Melanocyte of skin (primary cell): ENCODE data around the gene ASPN. TPM values are rescaled to one million over a fixed set of nuclear protein-coding genes. Genes with fewer than 3 reads are reported as not detected.

Source experiments
- small RNA-seq, 2 donors: library from RNA; depleted of rRNA; stranded (forward); fragments of <200 nt; gene quantifications; one replicate each; pipeline ENCODE3, GENCODE V24; 2012
- total RNA-seq, 2 donors: library from RNA; depleted of rRNA; stranded (reverse); fragments of >200 nt; gene quantifications; 2 replicates each; pipeline ENCODE4 v1.2.3, GENCODE V29; 2012

ASPN gene
- not detected for total RNA-seq

DNA sequence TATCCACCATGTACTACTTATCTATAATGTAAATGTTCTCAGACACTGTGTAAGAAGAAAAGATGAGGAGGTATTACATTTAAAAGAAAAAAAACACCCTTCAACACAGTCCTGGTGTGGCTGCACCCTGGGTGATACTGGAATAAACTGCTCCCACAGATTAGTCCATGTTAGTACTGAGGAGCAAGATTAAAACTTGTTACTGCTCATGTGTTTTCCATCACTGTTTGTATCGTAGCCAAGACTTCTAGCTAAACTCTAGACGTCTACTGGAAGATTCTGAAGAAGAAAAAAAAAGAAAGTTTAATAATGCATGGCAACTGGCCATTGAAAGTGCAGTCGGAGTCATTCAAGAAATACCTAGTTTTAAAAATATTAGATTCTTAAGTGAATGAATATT is at the start of gene ASPN:
Gene ASPN (minus strand): TSS at position 178 of the 400 bp plus-strand sequence.

DNA sequence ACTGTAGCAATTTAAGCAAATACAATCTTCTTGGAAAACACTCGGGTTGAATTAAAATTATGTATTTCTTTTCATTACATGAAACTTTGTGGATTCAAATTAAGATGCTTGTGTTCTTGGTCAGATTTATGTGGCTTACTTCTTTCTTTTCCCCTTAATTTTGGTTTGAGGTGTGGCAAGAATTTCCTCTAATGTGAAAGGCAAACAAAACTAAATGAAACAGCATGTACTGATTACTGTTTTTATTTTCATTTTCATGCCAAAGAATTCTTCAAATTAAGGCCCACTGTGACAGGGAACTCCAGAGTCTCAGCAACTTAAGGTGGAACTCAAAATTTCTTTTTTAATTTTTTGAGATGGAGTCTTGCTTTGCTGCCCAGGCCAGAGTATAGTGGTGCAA is 58.0 kb downstream of the ASPN start, which contains the start of gene OMD:
Gene OMD (minus strand): TSS at position 132 of the 400 bp plus-strand sequence. CDS start 6,913 bp downstream, outside the sequence.

Small RNA genes within 50 kb of the gene (small RNA-seq; reads per million reads assigned to genes)
- 0 reads per million in 2 donors for gene MIR4670

Other genes starting within 250 kb of the ASPN start
- 100 to 1,000 TPM; 142 to 201 TPM for gene IARS1, start 188.8 kb downstream of the ASPN start, total RNA-seq
- 10 to 100 TPM; 16.9 to 31.3 TPM for gene NOL8, start 157.2 kb downstream of the ASPN start, total RNA-seq
- 1 to 10 TPM; 5.5 to 6.3 TPM for gene CENPP, start 156.6 kb downstream of the ASPN start, total RNA-seq
- not detected for gene OGN, start 77.9 kb downstream of the ASPN start, total RNA-seq
- not detected for gene OMD, start 58.0 kb downstream of the ASPN start, total RNA-seq
- not detected for gene ECM2, start 53.5 kb upstream of the ASPN start, total RNA-seq
- 10 to 100 TPM; 13.8 to 15.0 TPM for gene IPPK, start 187.6 kb upstream of the ASPN start, total RNA-seq